Prostate gland (tissue), 2 donors: ENCODE data around the gene NLN. TPM values are rescaled to one million over a fixed set of nuclear protein-coding genes. Genes with fewer than 3 reads are reported as not detected.

Source experiments
- DNase-seq: peaks from one replicate; pipeline ENCODE4 v3.0.0-alpha.2; 2019; ENCODE audit warnings: low spot score
- H3K27ac ChIP-seq, 2 donors: fragments of 200-600 bp; sonication (generic); 2 replicates each; pipeline ENCODE4 v1.5.1; 2017 to 2019
- H3K27me3 ChIP-seq: fragments of 200-600 bp; sonication (generic); replicated peaks from 2 replicates; pipeline ENCODE4 v1.5.1; 2019; ENCODE audit not compliant: insufficient read depth
- H3K36me3 ChIP-seq, 2 donors: fragments of 200-600 bp; sonication (generic); 1 replicate in 1 of 2; 2 replicates in 1 of 2; pipeline versions ENCODE4 v1.5.1 to v1.8.1; 2017 to 2019
- H3K4me1 ChIP-seq: fragments of 200-600 bp; sonication (generic); replicated peaks from 2 replicates; pipeline ENCODE4 v1.5.1; 2019
- H3K4me3 ChIP-seq, 2 donors: fragments of 200-600 bp; sonication (generic); 2 replicates each; pipeline ENCODE4 v1.5.1; 2017 to 2019
- H3K9me3 ChIP-seq: fragments of 200-600 bp; sonication (generic); 2 replicates; pipeline ENCODE4 v1.5.1; 2017
- CTCF ChIP-seq, 4 experiments: fragments of 200-600 bp in 2 of 4; fragments of 450-650 bp in 2 of 4; sonication (generic) in 2 of 4; IDR thresholded peaks; 1 replicate in 3 of 4; 2 replicates in 1 of 4; pipeline ENCODE4 v1.5.1; 2016 to 2019; ENCODE audit warnings: antibody characterized with exemption in 4 of 4, mild to moderate bottlenecking in 2 of 4, moderate library complexity in 2 of 4
- POLR2A ChIP-seq: fragments of 450-650 bp; IDR thresholded peaks from one replicate; pipeline ENCODE4 v1.6.1; 2016; ENCODE audit warnings: antibody characterized with exemption, mild to moderate bottlenecking
- POLR2AphosphoS5 ChIP-seq: sonication (generic); formaldehyde crosslinking; IDR thresholded peaks from one replicate; pipeline ENCODE4 v1.6.1; 2017; ENCODE audit warnings: antibody characterized with exemption
- WGBS: methylation state at CpG from one replicate; pipeline ENCODE4 v1.1.5; 2018; 5-methylcytosine and 5-hydroxymethylcytosine counted together
- intact Hi-C: fragments of 100-400 bp; cut with DNase I; formaldehyde crosslinking; loops from one replicate; pipeline ENCODE4 v1.14.2; 2022
- total RNA-seq, 2 donors: library from RNA; depleted of rRNA; stranded (reverse); fragments of >200 nt; gene quantifications; one replicate each; pipeline ENCODE4 v1.1.0, GENCODE V29; 2016

NLN gene
- total RNA-seq, 2 donors from 2014 or later: 10.0 to 10.8 TPM

- Histone ChIP-seq H3K9me3 (no peaks in the 10 kb centered on the region), H3K4me1 (no peaks in the 10 kb centered on the region), H3K27ac (no peak overlapping the region), H3K4me3 (no peak overlapping the region), H3K27me3 (no peaks in the 10 kb centered on the region), H3K36me3 (no peaks in the 10 kb centered on the region)
- intact Hi-C loops: no loop called here
- no peak for DNase-seq
- no peak for TF ChIP-seq POLR2A
- no peak for TF ChIP-seq CTCF (IDR thresholded peaks at IDR 0.05)
- TF ChIP-seq POLR2AphosphoS5: no peak
These were observed 97.9 kb downstream of the NLN start for GRCh38 chr5:65819905-65820240.

- Histone ChIP-seq H3K36me3 (no peaks in the 10 kb centered on the region), H3K9me3 (no peaks in the 10 kb centered on the region), H3K4me1 (no peaks in the 10 kb centered on the region), H3K27ac (no peak overlapping the region), H3K4me3 (no peak overlapping the region), H3K27me3 (no peaks in the 10 kb centered on the region)
- no peak for DNase-seq
- WGBS: 92% methylated on average over 2 of the region's 2 CpGs
- TF ChIP-seq CTCF (IDR thresholded peaks at IDR 0.05) (no peak), POLR2AphosphoS5 (no peak), POLR2A (no peak)
- intact Hi-C loops: no loop called here
These were observed 98.4 kb downstream of the NLN start for GRCh38 chr5:65820373-65820772.

GRCh38 chr5:65821966-65822365 lies 100.0 kb downstream of the NLN start:
- no peak for DNase-seq
- H3K4me1 ChIP-seq: no peaks in the 10 kb centered on the region
- TF ChIP-seq POLR2A: no peak
- no peak for TF ChIP-seq POLR2AphosphoS5
- no peak for TF ChIP-seq CTCF (IDR thresholded peaks at IDR 0.05)
- no peaks in the 10 kb centered on the region for H3K9me3 ChIP-seq
- intact Hi-C loops: no loop called here
- H3K36me3 ChIP-seq: no peaks in the 10 kb centered on the region
- no peaks in the 10 kb centered on the region for H3K27me3 ChIP-seq
- 73% methylated on average over 4 of the region's 4 CpGs for WGBS
- no peak overlapping the region for H3K27ac ChIP-seq
- H3K4me3 ChIP-seq: no peak overlapping the region

GRCh38 chr5:65822710-65823109 lies 100.7 kb downstream of the NLN start:
- no peaks in the 10 kb centered on the region for H3K4me1 ChIP-seq
- no peak for TF ChIP-seq POLR2A
- TF ChIP-seq CTCF (IDR thresholded peaks at IDR 0.05): no peak
- no peak for TF ChIP-seq POLR2AphosphoS5
- H3K36me3 ChIP-seq: no peaks in the 10 kb centered on the region
- intact Hi-C loops: no loop called here
- no peak for DNase-seq
- no peaks in the 10 kb centered on the region for H3K9me3 ChIP-seq
- no peak overlapping the region for H3K27ac ChIP-seq
- WGBS: 66% methylated on average over 6 of the region's 6 CpGs
- H3K4me3 ChIP-seq: no peak overlapping the region
- H3K27me3 ChIP-seq: no peaks in the 10 kb centered on the region

GRCh38 chr5:65823204-65823603 lies 101.2 kb downstream of the NLN start:
- 87% methylated on average over 2 of the region's 2 CpGs for WGBS
- no peak for DNase-seq
- H3K36me3 ChIP-seq: no peaks in the 10 kb centered on the region
- H3K27me3 ChIP-seq: no peaks in the 10 kb centered on the region
- H3K9me3 ChIP-seq: no peaks in the 10 kb centered on the region
- H3K4me3 ChIP-seq: no peak overlapping the region
- intact Hi-C loops: no loop called here
- TF ChIP-seq POLR2AphosphoS5 (no peak), CTCF (IDR thresholded peaks at IDR 0.05) (no peak), POLR2A (no peak)
- no peaks in the 10 kb centered on the region for H3K4me1 ChIP-seq
- H3K27ac ChIP-seq: no peak overlapping the region
